HEK293T (cell line): ENCODE results near the gene ZCWPW1.

Experiments used
- ELF4 ChIP-seq: fragments of 450-650 bp; IDR thresholded peaks from 2 replicates; pipeline ENCODE4 v1.6.1; 2017; ENCODE audit warnings: antibody characterized with exemption
- FOXA1 ChIP-seq: fragments of 450-650 bp; IDR thresholded peaks from 2 replicates; pipeline ENCODE4 v1.6.1; 2016; ENCODE audit warnings: mild to moderate bottlenecking
- HDGF ChIP-seq: fragments of 450-650 bp; IDR thresholded peaks from 2 replicates; pipeline ENCODE4 v1.6.1; 2017; ENCODE audit warnings: antibody characterized with exemption, borderline replicate concordance
- SUZ12 ChIP-seq: fragments of 450-650 bp; IDR thresholded peaks from 2 replicates; pipeline ENCODE4 v1.6.1; 2016; ENCODE audit warnings: mild to moderate bottlenecking
- TARDBP ChIP-seq: fragments of 450-650 bp; IDR thresholded peaks from 2 replicates; pipeline ENCODE4 v1.6.1; 2016

- TF ChIP-seq FOXA1 (no peak), HDGF (no peak), ELF4 (no peak), TARDBP (no peak), SUZ12 (no peak)
Observed at GRCh38 chr7:100472854-100473499, 44.5 kb upstream of the ZCWPW1 start.
